Rectal smooth muscle tissue (tissue), 1 donor: ENCODE measurements around the gene ERP27.

Experiments
- H3K27ac ChIP-seq: one replicate; pipeline ENCODE4 v1.7.0; 2013; ENCODE audit warnings: low read depth, low read length, inconsistent platforms
- H3K27me3 ChIP-seq: one replicate; pipeline ENCODE4 v1.7.0; 2013; ENCODE audit warnings: low read length; ENCODE audit not compliant: control insufficient read depth, insufficient read depth
- H3K36me3 ChIP-seq: one replicate; pipeline ENCODE4 v1.7.0; 2013; ENCODE audit warnings: low read length; ENCODE audit not compliant: control insufficient read depth, insufficient read depth
- H3K4me1 ChIP-seq: one replicate; pipeline ENCODE4 v1.7.0; 2013; ENCODE audit warnings: low read length; ENCODE audit not compliant: control insufficient read depth, insufficient read depth
- H3K4me3 ChIP-seq: one replicate; pipeline ENCODE4 v1.7.0; 2013; ENCODE audit warnings: low read length
- H3K9ac ChIP-seq: one replicate; pipeline ENCODE4 v1.7.0; 2013; ENCODE audit warnings: low read length

ERP27 gene

DNA sequence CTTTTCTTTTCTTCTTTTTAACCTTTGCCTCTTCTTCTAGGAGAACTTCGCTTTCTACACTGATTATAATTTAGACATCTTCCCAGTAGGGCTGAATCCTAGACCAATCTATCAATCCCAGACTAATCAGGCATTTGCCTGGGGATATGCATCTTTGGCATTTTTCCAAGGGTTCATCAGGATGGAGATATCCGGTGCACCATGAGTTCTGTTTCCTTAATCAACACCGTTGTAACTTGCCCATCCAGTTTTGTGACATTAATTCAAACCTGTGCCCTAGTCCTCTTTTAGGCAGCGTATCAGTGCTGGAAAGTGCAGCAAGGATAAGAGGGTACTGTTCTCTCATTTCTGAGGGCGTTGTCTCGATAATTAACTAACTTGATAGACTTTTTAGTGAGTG, 52.1 kb downstream of the ERP27 start:
- Histone ChIP-seq H3K27me3 (no peaks in the 10 kb centered on the region), H3K27ac (peak overlapping the region; percentile 83), H3K36me3 (no peaks in the 10 kb centered on the region), H3K4me1 (peaks cover 3% of the 10 kb centered on the region), H3K9ac (no peak overlapping the region), H3K4me3 (no peak overlapping the region)

GRCh38 chr12:14885718-14886221, 52.6 kb downstream of the ERP27 start, which contains the start of gene MGP:
TSS of gene MGP (minus strand) at chr12:14885854. CDS start at chr12:14885791, 63 bp downstream.
- Histone ChIP-seq H3K36me3 (no peaks in the 10 kb centered on the region), H3K27me3 (no peaks in the 10 kb centered on the region), H3K27ac (peak within 1 kb of the TSS; percentile 91), H3K4me1 (peaks cover 3% of the 10 kb centered on the region), H3K4me3 (peak within 1 kb of the TSS; percentile 62), H3K9ac (no peak within 1 kb of the TSS)

- peak overlapping the region; percentile 91 for H3K27ac ChIP-seq
- peaks cover 3% of the 10 kb centered on the region for H3K4me1 ChIP-seq
- no peaks in the 10 kb centered on the region for H3K27me3 ChIP-seq
- H3K4me3 ChIP-seq = peak overlapping the region; percentile 62
- no peaks in the 10 kb centered on the region for H3K36me3 ChIP-seq
- H3K9ac ChIP-seq = peak overlapping the region; percentile 22
Measured at GRCh38 chr12:14884458-14884878, 53.9 kb downstream of the ERP27 start.

DNA sequence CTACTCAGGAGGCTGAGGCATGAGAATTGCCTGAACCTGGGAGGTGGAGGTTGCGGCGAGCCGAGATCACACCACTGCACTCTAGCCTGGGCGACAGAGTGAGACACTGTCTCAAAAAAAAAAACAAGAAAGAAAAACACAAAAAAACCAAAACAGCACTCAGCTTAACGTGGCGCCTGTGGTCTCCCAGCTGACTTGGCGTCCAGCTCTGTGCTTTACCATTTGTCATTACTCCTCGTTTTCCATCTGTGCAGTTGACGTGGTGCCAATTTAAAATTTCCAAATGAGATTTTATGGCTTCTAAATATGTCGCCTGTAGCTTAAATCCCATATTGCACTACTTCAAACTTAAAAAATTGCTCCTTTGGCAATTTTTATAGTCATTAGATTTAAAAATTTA, 54.7 kb downstream of the ERP27 start:
- H3K27ac ChIP-seq = peak overlapping the region; percentile 38
- H3K4me1 ChIP-seq = peaks cover 3% of the 10 kb centered on the region
- no peaks in the 10 kb centered on the region for H3K36me3 ChIP-seq
- H3K9ac ChIP-seq = no peak overlapping the region
- no peak overlapping the region for H3K4me3 ChIP-seq
- no peaks in the 10 kb centered on the region for H3K27me3 ChIP-seq

DNA sequence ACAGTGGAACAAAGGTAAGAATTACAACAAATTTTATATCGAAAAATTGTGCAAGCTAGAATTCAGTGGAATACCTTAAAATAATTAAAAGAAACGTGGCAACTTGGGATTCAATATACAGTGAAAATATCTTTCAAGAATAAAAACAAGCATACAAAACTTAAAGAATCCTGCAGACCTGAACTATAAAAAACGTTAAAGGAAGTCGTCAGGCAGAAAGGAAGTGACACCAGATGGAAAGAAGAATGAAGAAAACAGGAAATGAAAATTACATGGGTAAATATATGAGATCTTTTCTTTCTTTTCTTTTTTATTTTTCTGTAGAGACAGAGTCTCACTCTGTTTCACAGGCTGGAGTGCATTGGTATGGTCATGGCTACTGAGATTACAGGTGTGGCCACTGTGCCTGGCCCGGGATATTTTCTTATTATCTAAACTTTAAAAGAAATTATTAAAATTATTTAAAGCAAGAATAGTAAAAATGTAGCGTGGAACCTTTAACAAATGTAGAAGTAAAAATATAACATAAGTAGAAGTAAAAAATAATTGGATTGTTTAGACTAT, 57.4 kb downstream of the ERP27 start:
- H3K27me3 ChIP-seq = no peaks in the 10 kb centered on the region
- no peak overlapping the region for H3K27ac ChIP-seq
- H3K4me1 ChIP-seq = peaks cover under 1% of the 10 kb centered on the region

GRCh38 chr12:14879222-14879933, 59.0 kb downstream of the ERP27 start:
- Histone ChIP-seq H3K9ac (no peak overlapping the region), H3K27ac (no peak overlapping the region), H3K27me3 (no peaks in the 10 kb centered on the region), H3K36me3 (no peaks in the 10 kb centered on the region), H3K4me1 (no peaks in the 10 kb centered on the region), H3K4me3 (no peak overlapping the region)

More for the DNA sequence above, 57.4 kb downstream of the ERP27 start:
- no peaks in the 10 kb centered on the region for H3K36me3 ChIP-seq
- no peak overlapping the region for H3K4me3 ChIP-seq
- H3K9ac ChIP-seq = no peak overlapping the region

DNA sequence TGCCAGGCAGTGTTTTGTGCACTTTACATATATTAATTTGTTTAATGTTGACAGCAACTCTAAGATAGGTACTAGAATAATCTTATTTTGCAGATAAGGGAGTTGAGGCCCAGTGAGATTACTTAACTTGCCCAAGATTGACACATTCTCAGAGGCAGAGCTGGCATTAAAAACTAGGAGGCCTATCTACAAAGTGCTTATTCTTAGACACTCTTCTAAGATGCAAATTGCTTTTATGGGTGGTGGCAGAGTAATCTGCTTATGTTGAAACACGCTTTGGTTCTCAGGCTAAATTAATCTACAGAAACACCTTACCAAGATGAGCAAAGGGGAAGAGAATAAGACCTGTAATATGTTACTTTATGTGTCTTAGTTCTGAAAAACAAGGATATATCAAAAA, 59.8 kb downstream of the ERP27 start:
- H3K36me3 ChIP-seq = no peaks in the 10 kb centered on the region
- no peaks in the 10 kb centered on the region for H3K27me3 ChIP-seq
- no peak overlapping the region for H3K9ac ChIP-seq
- no peak overlapping the region for H3K27ac ChIP-seq
- H3K4me1 ChIP-seq = no peaks in the 10 kb centered on the region
- no peak overlapping the region for H3K4me3 ChIP-seq

GRCh38 chr12:14876833-14877232, 61.5 kb downstream of the ERP27 start:
- no peaks in the 10 kb centered on the region for H3K27me3 ChIP-seq
- no peak overlapping the region for H3K27ac ChIP-seq
- H3K4me1 ChIP-seq = no peaks in the 10 kb centered on the region
- no peak overlapping the region for H3K9ac ChIP-seq
- H3K36me3 ChIP-seq = no peaks in the 10 kb centered on the region
- no peak overlapping the region for H3K4me3 ChIP-seq

DNA sequence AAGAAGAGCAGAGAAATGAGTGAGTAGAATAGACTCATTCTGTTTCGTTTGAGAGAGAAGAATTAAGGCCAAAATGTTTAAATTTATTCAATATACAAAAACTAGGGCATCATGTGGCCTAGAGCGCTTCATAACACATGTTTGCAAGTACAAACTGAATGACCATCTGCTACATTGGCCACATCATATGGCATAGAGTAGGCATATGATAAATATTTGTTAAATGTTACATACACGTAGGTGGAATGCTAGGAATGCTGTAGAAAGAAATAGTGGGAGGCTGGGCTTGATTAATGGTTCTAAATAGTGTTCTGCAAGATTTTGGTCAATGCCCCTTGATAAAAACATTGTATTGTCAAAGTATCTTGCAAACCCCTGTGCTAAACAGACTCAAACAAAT, 63.5 kb downstream of the ERP27 start:
- H3K4me3 ChIP-seq = no peak overlapping the region
- H3K4me1 ChIP-seq = no peaks in the 10 kb centered on the region
- no peaks in the 10 kb centered on the region for H3K27me3 ChIP-seq
- H3K9ac ChIP-seq = no peak overlapping the region
- H3K36me3 ChIP-seq = no peaks in the 10 kb centered on the region
- H3K27ac ChIP-seq = no peak overlapping the region

DNA sequence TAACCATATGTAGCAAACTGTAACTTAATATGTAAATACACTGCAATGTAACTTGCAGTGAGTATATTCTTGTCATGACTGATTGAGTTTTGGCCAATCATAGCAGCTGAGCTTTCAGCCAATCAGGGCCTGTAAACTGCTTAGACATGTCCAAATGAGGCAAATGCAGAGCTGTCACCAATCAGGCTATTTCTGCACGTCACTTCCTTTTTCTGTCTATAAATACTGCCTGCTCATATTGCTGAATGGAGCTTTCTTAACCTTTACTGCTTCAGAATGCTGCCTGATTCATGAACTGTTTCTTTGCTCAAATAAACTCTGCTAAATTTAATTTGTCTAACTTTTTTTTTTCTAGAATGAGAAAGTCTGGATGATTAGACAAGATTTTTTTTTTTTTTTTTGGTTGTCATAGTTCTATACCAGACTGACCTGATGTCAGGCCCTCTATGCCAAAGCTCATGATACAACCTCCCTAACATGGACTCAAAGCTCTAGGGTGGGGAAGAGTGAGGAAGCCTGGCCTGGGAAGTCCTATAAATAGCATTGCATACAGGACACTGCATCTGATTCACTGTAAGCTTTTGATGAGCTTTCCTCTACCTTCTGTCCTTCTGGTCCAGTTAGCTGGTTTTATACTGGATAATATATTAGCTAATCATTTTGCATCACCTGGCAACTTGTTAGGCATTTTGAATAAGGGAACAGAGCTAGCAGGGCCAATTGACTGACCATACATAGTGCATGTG, 64.7 kb downstream of the ERP27 start:
- H3K27me3 ChIP-seq = no peaks in the 10 kb centered on the region
- no peaks in the 10 kb centered on the region for H3K36me3 ChIP-seq
- no peak overlapping the region for H3K27ac ChIP-seq
- no peak overlapping the region for H3K4me3 ChIP-seq
- H3K4me1 ChIP-seq = no peaks in the 10 kb centered on the region
- H3K9ac ChIP-seq = no peak overlapping the region

DNA sequence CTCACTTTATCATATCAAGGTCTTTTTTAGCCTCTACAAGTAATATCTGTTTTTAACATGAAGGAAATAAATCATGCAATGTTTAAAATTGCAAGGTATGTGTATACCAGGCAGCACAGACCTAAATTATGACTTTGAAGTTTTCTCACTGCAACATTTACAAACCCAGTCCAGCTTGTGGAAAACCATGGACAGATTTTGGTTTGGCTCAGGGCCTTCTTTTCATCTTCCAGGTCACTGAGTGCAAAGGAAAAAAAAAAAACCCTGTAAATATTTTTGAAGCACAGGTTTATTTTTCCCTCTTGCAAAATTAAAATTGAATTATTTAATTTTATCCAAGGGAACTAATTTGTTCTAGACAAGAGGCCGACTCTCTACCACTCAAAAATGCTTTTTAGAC, 66.5 kb downstream of the ERP27 start:
- Histone ChIP-seq H3K36me3 (no peaks in the 10 kb centered on the region), H3K27me3 (no peaks in the 10 kb centered on the region), H3K4me3 (no peak overlapping the region), H3K27ac (peak overlapping the region; percentile 28), H3K9ac (no peak overlapping the region), H3K4me1 (no peaks in the 10 kb centered on the region)

- Histone ChIP-seq H3K27ac (peak overlapping the region; percentile 28), H3K4me1 (no peaks in the 10 kb centered on the region), H3K9ac (no peak overlapping the region), H3K36me3 (no peaks in the 10 kb centered on the region), H3K27me3 (no peaks in the 10 kb centered on the region), H3K4me3 (no peak overlapping the region)
Measured at GRCh38 chr12:14871247-14871646, 67.1 kb downstream of the ERP27 start.
